ENCODE results near the gene DYNC1I2.

- no peak for TF ChIP-seq POLR2AphosphoS5 (IDR thresholded peaks at IDR 0.05; ENCODE audit: borderline replicate concordance, low read depth, low read length)
- no peak for TF ChIP-seq EZH2 (IDR thresholded peaks at IDR 0.05)
Measured at GRCh38 chr2:171703574-171704347, 16.5 kb downstream of the DYNC1I2 start.
